Measurements from ENCODE around the gene EML1.

DNA sequence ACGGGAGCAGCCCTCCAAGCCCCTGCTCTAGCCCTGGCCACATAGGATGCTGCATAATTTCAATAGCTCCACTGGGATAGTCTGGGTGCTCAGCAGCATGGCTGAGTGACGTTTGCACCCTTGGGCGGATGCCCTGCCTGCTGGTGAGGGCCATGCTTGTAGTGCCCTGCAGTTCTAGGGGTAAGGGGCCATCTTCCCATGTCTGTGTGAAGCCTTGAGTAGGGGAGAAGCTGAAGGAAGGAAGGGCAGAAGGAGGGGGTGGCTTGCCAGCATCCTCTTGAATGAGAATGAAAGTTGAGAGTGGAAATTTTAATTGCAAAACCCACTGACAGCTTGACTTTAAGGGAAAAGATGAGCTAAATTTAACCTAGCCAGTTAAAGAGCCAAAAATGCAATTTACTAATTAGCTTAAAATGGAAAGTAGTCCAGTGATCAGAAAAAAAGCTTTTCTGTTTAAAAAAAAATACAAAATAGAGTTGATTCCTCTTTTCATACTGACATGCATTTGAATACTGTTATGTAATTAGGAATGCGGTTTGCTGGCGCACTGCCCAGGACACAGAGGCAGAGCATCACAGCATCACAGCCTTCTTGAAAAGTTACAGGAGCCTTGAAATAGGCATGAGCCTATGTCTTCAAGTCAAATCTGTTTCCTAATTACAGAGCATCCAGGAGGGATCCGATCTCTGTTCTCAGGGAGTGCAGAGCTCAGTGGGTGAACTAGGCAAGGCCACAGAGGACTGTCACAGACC is 18.5 kb upstream of the EML1 start:
- TF ChIP-seq, protein P1, sequence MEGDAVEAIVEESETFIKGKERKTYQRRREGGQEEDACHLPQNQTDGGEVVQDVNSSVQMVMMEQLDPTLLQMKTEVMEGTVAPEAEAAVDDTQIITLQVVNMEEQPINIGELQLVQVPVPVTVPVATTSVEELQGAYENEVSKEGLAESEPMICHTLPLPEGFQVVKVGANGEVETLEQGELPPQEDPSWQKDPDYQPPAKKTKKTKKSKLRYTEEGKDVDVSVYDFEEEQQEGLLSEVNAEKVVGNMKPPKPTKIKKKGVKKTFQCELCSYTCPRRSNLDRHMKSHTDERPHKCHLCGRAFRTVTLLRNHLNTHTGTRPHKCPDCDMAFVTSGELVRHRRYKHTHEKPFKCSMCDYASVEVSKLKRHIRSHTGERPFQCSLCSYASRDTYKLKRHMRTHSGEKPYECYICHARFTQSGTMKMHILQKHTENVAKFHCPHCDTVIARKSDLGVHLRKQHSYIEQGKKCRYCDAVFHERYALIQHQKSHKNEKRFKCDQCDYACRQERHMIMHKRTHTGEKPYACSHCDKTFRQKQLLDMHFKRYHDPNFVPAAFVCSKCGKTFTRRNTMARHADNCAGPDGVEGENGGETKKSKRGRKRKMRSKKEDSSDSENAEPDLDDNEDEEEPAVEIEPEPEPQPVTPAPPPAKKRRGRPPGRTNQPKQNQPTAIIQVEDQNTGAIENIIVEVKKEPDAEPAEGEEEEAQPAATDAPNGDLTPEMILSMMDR (IDR thresholded peaks at IDR 0.05): no peak
- TF ChIP-seq EZH2phosphoT487 (IDR thresholded peaks at IDR 0.05) (no peak), EZH2 (IDR thresholded peaks at IDR 0.05) (no peak)

All from neural progenitor cell (in vitro differentiated cells).